Measurements from ENCODE around the gene LMF1. TPM values are rescaled to one million over a fixed set of nuclear protein-coding genes. Genes with fewer than 3 reads are reported as not detected.
"Not testable (repeated sequence)": the region's sequence is repeated elsewhere in the genome, so short reads cannot be mapped to it uniquely, and the experiment has no call there.

LMF1 gene
- total RNA-seq, 1 experiment from 2014 or later = 10.9 TPM

DNA sequence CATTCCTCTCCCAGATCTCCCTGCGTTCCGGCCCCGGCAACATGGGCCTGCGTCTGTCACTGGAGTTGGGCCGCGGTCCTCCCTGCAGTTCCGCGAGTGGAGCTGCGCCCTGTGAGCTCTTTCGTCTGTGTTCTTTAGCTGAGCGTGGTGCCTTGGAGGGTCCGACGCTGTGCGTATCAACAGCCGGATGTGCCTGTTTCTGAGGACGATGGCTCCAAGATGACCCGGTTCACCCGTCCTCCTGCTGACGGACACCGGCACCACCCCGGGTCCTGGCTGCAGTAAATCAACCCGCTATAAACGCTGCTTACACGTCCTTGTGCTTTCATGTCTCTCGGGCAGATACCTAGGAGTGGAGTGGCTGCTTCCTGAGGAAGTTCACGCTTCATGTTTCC is 125.4 kb downstream of the LMF1 start:
- in situ Hi-C loops (cut with HindIII; ENCODE audit: low pct_unique_long_range_greater_than_20kb, low sequenced_read_pairs) = no loop called here
- DNase-seq (ENCODE audit: low read depth, low spot score) = no peak

DNA sequence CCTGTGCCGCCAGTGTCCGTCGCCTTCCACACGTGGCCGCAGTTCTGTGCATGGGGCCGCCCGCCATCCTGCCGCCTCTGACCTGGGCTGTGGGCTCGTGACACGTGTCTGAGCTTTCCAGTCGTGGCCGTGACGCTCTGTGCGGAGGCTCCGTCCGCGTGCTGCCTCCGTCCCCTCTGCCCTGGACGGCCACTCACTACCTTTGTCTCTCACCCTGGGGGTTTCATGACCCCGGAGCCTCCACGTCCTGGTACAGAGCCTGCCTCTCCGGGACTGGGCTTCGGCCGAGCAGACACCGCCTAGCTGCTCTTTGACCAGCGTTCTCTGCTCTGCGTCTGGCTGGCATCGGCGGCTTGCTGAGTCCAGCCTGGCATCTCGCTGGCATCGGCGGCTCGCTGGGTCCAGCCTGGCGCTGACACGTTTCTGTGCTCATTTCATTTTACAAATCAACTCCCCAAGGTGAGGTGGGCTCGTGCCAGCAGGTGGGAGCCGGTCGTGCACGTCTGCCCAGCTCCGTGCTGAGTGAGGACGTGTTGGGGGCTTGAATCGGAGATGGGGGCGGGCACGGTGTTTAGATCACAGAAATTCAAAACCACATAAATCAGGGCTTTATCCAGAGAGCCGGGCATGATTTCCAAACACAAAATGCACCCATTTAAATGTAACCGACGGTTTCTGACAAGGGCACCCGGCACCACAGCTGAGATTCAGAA is 126.0 kb downstream of the LMF1 start:
- no peak for DNase-seq (ENCODE audit: low read depth, low spot score)
- in situ Hi-C loops (cut with HindIII; ENCODE audit: low pct_unique_long_range_greater_than_20kb, low sequenced_read_pairs) = no loop called here

DNA sequence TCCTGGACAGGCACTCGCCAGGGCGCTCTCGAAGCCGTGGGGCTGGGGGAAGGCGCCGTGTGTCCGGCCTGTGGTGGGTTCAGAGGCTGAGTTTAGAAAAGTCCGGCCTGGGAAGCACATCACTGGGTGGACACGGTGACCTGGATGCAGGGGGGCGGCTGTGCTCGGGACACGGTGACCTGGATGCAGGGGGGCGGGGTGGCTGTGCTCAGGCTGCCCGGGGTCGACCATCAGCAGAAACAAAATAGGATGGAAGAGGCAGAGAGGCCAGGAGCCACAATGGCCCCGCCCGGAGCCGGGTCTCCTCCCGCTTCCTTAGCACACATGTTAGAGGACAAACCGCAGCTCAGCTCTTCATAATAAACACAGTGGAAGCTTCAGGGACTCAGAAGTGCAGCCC is 127.0 kb downstream of the LMF1 start:
- in situ Hi-C loops (cut with HindIII; ENCODE audit: low pct_unique_long_range_greater_than_20kb, low sequenced_read_pairs) = no loop called here
- no peak for DNase-seq (ENCODE audit: low read depth, low spot score)

DNA sequence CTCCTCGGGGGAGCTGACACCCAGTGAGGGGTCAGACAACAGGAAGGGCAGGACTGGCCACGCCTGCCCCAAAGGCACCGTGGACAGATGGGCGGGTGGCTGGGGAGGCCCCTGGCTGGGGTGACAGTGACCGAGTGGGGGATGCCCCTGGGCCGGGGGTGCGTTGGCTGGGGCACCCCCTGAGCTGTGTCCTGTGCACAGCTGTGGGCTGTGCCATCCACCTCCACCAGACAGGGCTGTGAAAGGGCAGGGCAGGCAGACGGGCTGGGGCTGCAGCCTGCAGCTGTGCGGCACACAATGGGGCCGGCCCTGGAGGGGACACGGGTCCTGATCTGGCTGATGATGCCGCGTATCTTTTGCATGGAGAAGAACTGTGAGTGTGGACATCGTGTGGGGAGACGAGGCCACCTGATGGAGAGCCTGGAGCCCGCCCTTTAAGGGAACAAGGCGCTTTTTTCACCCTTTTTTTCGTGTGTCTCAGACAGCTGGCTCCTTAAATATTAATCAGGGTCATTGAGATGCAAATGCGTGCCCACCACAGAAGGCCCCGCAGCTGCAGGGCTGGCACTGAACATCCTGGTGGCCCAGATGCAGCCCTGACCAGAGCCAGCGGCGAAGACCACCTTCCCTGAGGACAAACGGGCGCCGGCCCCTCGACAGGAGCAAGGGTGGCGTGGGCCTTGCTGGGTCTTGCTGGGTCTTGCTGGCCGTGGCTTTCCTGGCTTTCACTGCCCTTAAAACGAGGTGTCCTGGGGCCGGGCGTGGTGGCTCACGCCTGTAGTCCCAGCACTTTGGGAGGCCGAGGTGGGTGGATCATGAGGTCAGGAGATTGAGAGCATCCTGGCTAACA is 127.8 kb downstream of the LMF1 start:
- in situ Hi-C loops (cut with HindIII; ENCODE audit: low pct_unique_long_range_greater_than_20kb, low sequenced_read_pairs) = no loop called here
- DNase-seq (ENCODE audit: low read depth, low spot score) = no peak

DNA sequence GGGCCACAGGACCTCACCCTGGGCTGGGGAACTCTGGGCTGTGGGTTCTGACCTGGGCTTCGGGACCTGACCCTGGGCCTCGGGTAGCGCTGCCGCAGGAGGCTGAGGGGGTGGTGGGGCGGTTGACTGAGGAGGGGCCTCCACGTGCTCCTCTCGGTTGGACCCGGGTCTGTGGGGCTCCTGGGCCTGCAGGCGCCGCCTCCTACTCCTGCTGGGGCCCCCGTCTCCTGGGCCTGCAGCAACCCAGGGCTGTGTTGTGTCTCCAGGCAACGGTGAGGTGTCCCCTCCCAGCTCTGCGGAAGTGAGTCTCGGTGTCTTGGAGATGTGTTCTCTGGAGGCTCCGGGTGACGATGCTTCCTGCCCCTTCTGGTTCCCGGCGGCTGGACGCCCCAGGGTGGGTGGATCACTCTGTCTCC is 128.7 kb downstream of the LMF1 start:
- DNase-seq (ENCODE audit: low read depth, low spot score) = no peak
- in situ Hi-C loops (cut with HindIII; ENCODE audit: low pct_unique_long_range_greater_than_20kb, low sequenced_read_pairs) = no loop called here

DNA sequence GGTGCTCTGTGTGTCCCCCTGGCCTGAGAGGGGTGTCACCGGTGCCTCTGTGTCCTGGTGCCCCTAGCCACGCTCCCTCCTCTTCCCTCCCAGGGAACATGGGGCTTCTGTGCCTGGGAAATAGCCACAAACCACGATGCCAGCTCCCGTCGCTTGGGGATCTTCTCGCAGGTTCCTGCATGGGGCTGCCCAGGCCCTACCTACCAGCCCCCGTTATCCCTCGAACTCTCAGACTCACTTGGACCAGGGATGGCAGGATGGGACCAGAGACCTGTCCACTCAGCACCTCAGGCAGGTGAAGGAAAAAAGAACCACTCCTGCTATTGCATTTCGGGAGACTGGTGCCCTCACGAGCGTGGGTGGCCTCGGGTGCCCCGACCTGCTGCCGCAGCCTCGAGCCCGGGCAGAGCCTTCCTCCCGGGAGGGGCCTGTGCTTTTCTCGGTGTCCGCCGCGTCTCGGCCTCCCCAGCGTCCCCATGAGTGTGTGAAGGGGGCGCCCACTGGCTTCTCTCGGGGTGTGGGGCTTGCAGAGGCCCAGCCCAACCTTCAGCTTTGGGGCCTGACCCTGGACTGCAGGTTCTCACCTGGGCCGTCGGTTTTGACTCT is 129.2 kb downstream of the LMF1 start:
- DNase-seq (ENCODE audit: low read depth, low spot score) = no peak
- in situ Hi-C loops (cut with HindIII; ENCODE audit: low pct_unique_long_range_greater_than_20kb, low sequenced_read_pairs) = no loop called here

DNA sequence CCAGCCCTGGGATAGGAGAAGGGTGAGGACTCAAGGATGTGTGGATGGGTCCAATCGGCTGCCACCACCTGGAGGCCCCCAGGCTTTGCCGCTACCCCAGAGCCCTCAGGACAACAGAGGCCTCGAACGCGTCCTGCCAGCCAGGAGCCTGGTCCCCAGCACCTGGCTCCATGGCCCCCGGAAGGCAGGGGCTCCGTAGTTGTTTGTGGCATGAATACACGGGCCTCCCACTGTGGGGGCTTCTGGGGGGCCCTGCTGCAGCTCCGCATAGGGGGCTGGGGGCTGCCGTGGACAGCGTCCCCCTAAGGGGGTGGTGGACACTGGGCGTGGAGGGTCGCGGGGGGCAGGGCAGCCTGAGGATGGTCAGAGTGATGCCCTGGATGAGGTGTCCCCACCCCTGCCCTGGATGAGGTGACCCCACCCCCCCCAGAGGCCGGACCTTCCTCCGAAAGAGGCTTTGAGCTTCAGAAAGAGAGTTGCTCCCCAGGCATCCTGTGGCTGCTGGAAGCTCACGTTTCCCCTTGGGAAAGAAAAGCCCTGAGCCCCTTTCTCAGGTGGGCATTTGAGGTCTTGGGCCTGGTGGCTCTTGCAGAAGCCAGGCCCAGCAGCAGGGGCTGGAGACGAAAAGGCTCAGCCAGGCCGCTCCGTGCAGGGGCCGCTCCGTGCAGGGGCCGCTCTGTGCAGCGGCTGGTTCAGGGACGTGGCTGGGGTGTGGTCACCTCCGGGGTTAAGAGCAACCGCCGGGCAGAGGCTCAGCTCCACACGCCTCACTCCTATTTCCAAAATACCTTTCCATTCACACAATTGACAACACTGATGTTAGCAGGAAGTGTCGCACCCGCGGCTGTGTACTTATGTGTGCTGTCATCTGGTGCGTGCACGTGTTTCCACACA is 130.0 kb downstream of the LMF1 start:
- no peak for DNase-seq (ENCODE audit: low read depth, low spot score)
- in situ Hi-C loops (cut with HindIII; ENCODE audit: low pct_unique_long_range_greater_than_20kb, low sequenced_read_pairs) = no loop called here

DNA sequence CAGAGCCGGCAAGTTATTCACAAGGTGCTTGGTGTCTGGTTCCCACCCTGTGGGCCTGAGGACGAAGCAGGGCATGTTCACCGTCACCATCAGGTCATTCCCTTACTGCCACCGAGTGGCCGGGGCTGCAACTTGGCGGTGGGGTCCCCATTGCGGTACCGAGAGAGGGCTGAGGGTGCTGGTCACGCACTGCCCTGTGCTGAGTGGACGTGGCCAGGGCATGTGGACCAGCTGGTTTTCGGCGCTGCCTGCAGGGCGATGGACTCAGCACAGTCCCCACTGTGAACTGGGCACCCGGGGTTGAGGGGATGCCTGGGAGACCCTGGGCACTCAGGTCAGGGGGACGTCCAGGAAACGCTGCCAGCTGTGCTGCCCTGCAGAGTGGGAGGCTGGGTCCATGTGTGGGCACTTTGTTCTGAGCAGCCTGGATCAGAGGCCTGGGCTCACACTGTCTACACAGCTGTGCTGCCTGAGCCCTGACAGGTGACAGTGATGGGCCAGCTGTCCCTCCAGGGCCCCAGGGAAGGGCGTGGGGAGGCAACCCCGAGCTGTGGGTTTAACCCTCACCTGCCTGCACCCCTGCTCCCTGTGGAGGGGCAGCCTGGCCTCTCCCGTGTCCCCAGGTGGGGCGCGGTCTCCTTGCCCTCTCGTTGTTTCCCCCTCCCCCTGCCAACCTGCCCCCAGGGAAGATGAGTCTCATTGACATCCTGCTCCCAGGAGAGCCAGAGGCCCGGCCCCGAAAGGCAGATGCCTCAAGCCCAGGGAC is 131.0 kb downstream of the LMF1 start:
- in situ Hi-C loops (cut with HindIII; ENCODE audit: low pct_unique_long_range_greater_than_20kb, low sequenced_read_pairs) = no loop called here
- DNase-seq (ENCODE audit: low read depth, low spot score) = no peak

DNA sequence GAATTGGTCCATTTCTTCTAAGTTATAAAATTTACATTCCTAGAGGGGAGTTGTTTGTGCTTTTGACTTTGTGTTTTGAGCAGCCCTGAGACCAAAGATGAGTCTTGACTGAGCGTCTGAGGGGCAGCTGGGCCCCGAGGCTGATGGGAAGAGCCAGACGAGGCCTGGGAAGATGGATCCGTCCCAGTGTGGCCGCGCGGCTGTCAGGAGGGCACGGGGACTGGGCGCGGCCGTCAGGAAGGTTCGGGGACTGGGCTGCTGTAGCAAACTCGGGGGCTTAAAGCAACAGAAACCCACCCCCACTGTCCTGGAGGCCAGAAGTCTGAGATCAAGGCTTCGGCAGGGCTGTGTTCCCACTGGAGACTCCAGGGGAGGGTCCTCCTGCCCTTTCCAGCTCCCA is 132.0 kb downstream of the LMF1 start:
- in situ Hi-C loops (cut with HindIII; ENCODE audit: low pct_unique_long_range_greater_than_20kb, low sequenced_read_pairs) = no loop called here
- no peak for DNase-seq (ENCODE audit: low read depth, low spot score)

DNA sequence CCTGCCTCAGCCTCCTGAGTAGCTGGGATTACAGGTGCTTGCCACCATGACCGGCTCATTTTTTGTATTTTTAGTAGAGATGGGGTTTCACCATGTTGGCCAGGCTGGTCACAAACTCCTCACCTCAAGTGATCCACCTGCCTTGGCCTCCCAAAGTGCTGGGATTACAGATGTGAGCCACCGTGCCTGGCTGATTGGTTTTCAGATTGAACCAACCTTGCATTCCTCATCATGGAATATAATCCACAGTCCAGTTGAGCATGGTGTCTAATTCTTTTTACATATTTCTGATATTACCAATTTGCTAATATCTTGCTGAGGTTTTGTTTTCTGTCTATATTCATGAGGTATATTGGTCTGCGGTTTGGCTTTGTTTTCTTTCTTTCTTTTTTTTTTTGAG is 134.0 kb downstream of the LMF1 start:
- in situ Hi-C loops (cut with HindIII; ENCODE audit: low pct_unique_long_range_greater_than_20kb, low sequenced_read_pairs) = not testable (repeated sequence)

DNA sequence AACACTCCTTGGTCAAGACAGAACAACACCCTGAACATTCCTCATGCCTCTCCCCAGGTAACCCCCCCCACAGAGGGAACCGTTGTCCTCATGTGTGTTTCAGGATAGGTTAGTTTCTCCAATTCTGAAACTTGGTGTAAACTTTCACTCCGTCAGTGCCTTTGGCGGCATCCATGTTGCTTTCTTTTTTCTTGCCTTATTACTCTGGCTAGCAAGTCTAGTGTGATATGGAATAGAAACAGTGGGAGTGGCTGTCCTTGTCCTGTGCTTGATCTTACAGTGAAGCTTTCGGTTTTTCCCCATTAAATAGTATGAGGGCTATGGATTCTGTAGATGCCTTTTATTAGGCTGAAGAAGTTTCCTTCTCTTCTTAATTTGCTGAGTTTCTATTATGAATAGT is 134.6 kb downstream of the LMF1 start:
- in situ Hi-C loops (cut with HindIII; ENCODE audit: low pct_unique_long_range_greater_than_20kb, low sequenced_read_pairs) = no loop called here
- no peak for DNase-seq (ENCODE audit: low read depth, low spot score)

More for the DNA sequence above, 134.0 kb downstream of the LMF1 start:
- not testable (repeated sequence) for DNase-seq (ENCODE audit: low read depth, low spot score)

DNA sequence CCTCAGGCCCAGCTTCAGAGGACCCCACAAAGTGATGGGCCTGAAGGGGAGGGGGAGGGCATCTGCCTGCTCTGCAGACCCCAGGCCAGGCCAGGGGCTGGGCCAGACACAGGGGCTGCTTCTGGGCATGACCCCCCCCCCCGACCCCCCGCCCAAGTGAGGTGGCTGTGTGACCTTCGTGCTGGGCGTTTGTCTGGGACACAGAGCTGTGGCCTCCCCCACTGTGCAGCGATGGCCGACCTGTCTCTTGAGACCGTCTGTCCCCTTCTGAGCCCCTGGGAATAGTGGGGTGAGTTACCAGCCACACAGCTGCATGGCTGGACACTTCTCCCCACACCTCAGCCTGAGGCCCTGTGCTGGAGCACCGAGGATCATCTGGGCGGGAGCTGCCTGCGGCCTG is 135.4 kb downstream of the LMF1 start:
- in situ Hi-C loops (cut with HindIII; ENCODE audit: low pct_unique_long_range_greater_than_20kb, low sequenced_read_pairs) = no loop called here
- DNase-seq (ENCODE audit: low read depth, low spot score) = no peak

DNA sequence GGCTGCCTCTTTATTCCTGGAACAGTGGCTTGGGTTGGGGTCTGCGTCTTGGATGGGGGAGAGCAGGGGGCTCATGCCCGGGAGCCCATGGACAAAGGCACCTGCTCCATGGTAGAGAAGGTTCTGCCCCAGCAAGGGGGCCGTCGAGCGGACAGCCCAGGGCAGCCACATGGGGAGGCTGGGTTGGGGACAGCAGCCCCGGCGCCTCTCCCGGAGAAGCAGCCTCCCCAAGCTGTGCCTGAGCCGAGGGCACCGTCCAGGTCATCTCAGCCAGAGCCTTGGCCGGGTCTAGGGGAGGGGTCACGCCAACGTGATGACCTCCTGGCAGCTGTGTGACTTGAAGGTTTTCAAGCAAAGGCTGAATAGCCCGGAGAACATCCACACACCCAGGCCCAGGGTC is 137.4 kb downstream of the LMF1 start:
- no peak for DNase-seq (ENCODE audit: low read depth, low spot score)
- in situ Hi-C loops (cut with HindIII; ENCODE audit: low pct_unique_long_range_greater_than_20kb, low sequenced_read_pairs) = no loop called here

DNA sequence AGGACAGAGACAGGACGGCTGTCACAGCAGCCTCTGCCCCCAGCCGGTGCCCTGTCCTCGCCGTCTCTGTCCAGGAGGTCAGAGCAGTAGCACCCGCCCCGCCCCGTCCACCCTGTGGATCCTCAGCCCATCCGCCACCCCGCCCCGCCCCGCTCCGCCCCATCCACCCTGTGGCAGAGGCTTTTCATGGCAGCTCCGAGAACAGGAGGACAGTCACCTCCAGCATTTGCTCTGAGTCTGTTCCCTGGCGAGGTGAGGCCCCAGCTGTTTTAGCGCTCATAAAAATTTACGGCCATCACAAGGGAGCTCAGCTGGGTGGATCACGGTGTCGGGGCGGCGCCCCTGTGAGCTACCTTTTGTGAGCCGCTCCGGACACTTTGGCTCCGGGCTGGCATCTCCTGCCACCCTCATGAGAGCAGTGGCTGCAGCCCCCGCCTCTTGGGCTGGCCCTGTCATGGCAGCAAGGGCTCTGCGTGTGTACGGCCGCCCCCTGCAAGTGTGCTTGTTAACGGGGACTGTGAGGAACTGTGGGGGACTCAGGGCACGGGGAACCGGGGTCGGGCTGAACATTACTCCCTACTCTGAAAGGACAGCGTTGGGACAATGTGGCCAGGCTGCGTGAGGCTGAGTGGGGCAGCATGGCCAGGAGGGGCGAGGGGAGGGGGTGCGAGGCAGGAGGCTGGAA is 138.0 kb downstream of the LMF1 start:
- in situ Hi-C loops (cut with HindIII; ENCODE audit: low pct_unique_long_range_greater_than_20kb, low sequenced_read_pairs) = no loop called here
- DNase-seq (ENCODE audit: low read depth, low spot score) = no peak

DNA sequence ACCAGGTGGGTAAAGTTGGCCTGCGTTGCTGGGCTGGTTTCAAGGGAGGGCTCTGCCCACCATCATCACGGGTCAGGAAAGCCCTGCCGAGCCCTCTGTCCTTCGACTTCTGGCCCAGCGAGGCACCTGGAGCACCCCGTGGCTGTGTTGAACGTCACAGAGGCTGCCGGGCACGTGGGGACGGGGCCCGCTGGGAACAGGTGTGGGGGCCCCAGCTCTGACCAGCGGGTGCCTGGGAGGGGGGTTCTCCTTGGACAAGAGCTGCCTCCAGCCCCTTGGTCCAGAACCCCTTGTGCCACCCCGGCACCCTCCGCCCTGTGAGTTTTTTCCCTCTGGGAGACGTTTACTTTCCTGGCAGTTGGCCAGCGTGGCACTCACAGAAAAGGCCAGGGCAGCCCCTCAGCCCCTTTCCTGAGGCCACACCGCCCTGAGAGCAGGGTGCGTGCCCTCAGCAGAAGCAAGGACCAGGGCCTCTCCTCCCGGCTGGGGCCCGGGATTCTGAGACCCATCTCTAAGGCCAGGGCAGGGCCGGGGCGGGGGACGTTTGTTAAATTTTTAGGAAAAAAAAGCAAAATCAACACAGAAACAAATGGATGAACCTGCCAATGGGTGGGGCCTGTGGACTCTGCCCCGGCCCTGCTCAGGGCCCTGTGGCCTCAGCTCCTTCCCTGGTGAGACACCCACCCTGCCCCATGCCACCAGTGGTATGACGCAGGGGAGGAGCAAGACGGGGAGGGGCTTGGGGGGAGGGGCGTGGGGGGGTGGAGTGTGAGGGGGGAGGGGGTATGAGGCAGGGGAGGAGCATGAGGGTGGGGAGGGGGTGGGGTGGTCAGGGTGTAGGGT is 139.0 kb downstream of the LMF1 start:
- in situ Hi-C loops (cut with HindIII; ENCODE audit: low pct_unique_long_range_greater_than_20kb, low sequenced_read_pairs) = no loop called here
- no peak for DNase-seq (ENCODE audit: low read depth, low spot score)
